NCI-H82 treated with DMSO at 0.1 percent for 48 hours (cell line): Measurements from ENCODE around the gene ACTR2.
"Not testable (repeated sequence)": the region's sequence is repeated elsewhere in the genome, so short reads cannot be mapped to it uniquely, and the experiment has no call there.

Experiments used
- DNase-seq: peaks from one replicate; lab custom pipeline; 2025; ENCODE audit not compliant: unreplicated experiment; lab: John Stamatoyannopoulos, UW

Gene ACTR2

GRCh38 chr2:65227456-65228262 lies at the start of gene ACTR2:
ACTR2 (plus strand) TSS chr2:65227831; CDS start chr2:65227910, 79 bp downstream.
- DNase-seq = peak; percentile 92

GRCh38 chr2:65182570-65182969 lies 45.1 kb upstream of the ACTR2 start:
- no peak for DNase-seq

DNA sequence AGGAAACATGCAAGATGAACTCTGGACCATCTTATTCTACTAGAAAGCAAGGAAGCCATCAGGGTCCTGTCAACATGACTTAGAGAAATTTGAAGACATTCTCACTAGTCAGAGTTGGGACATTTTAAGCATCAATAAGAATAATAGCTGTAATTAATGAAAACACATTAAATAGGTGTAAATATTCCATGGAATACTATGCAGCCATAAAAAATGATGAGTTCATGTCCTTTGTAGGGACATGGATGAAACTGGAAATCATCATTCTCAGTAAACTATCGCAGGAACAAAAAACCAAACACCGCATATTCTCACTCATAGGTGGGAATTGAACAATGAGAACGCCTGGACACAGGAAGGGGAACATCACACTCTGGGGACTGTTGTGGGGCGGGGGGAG lies 44.2 kb upstream of the ACTR2 start:
- not testable (repeated sequence) for DNase-seq

- no peak for DNase-seq
These were observed 42.6 kb upstream of the ACTR2 start for GRCh38 chr2:65185012-65185411.

DNA sequence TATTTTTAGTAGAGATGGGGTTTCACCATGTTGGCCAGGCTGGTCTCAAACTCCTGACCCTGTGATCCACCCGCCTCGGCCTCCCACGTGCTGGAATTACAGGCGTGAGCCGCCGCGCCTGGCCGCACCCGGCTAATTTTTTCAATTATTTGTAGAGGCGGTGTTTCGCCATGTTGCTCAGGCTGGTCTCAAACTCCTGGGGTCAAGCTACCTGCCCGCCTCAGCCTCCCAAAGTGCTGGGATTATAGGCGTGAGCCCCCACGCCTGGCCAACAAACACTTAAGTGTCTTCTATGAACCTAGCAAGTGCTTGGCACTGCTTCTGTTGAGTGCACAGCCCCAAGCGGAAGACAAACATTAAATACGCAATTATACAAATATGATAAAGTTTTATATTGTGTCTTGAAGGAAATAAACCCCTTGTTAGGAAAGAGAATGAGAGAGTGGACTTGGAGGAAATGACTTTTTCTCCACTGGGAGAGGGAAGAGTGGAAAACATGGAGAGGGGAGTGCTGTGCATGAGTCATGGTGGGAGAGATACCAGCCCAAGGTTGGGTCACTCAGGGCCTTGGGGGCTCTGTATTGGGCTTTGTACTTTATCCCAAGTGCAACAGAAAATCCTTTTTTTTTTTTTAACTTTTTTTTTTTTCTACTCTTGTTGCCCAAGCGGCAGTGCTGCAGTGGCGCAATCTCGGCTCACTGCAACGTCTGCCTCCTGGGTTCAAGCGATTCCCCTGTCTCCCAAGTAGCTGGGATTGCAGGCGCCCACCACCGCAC lies 41.4 kb upstream of the ACTR2 start:
- no peak for DNase-seq

GRCh38 chr2:65186872-65187851 lies 40.5 kb upstream of the ACTR2 start:
- DNase-seq = peak; percentile 12

DNA sequence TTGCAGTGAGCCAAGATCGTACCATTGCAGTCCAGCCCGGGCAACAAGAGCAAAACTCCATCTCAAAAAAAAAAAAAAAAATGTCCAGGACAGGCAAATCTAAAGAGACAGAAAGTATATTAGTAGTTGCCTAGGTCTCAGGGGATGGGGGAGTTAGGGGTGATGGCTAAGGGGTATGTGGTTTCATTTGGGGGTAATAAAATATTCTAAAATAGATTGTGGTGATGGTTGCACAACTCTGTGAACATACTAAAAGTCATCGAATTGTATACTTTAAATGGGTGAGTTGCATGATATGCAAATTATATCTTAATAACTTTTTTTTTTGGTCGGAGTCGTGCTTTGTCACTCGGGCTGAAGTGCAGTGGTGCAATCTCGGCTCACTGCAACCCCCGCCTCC lies 34.2 kb upstream of the ACTR2 start:
- no peak for DNase-seq

GRCh38 chr2:65198737-65199136 lies 28.9 kb upstream of the ACTR2 start:
- no peak for DNase-seq

GRCh38 chr2:65199166-65199565 lies 28.5 kb upstream of the ACTR2 start:
- no peak for DNase-seq

- DNase-seq = no peak
These were observed 27.7 kb upstream of the ACTR2 start for GRCh38 chr2:65199891-65200290.

GRCh38 chr2:65204461-65205210 lies 23.0 kb upstream of the ACTR2 start:
- no peak for DNase-seq

GRCh38 chr2:65212115-65212514 lies 15.5 kb upstream of the ACTR2 start:
- no peak for DNase-seq

GRCh38 chr2:65212619-65213018 lies 15.0 kb upstream of the ACTR2 start:
- DNase-seq = no peak

DNA sequence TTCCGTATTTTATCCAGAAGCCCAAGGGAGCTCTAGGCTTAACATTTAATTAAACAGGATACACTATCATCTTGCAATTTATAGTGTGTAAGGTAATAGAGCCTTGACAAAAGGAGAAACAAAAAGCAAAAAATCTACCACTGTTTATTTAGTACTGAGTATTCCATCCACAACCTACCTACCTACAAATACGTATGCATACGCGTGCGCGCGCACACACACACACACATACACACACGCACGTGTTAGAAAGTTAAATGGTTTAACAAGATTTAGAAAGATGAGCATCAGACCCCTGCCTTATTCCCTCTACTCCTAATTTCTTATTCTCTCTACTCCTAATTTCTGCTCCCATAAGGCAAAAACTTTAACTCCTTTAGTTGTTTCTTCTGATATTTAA lies 14.6 kb upstream of the ACTR2 start:
- DNase-seq = no peak

DNA sequence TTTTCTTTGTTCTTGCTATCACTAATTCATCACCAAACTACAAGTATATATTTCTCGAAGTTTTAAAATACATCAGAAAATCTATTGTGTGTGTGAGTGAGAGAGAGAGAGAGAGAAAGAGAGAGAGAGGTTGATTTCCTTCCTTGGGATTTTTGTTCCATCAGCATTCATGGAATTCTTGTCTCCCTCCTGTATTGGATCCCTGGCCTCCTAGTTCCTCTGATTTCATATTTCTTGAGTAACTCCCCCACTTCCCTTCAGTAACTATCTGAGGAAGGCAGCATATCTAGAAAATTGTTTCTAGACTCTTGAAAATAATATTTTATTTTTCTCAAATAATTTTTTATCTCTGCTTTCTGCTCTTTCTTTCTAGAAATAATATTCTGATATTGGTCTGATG lies 13.3 kb upstream of the ACTR2 start:
- DNase-seq = no peak

- no peak for DNase-seq
These were observed 12.8 kb upstream of the ACTR2 start for GRCh38 chr2:65214843-65215242.

DNA sequence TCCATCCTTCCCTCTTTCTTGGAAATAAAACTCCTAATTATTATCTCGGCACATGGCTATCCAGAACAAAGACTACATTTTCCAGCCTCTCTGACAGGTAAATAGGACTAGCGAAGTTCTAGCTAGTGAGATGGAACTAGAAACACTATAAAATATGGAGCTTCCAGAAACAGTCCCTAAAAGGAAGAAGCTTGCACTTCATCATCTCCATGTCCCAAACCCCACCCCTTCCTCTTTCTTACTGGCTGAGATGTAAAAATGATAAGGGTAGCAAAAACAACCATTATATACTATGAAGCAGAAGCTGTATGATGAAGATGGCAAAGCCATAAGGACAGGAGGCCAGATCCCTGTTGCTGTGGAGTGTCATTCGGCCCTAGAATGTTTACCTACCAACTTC lies 11.7 kb upstream of the ACTR2 start:
- no peak for DNase-seq

GRCh38 chr2:65220432-65221131 lies 7.0 kb upstream of the ACTR2 start:
- DNase-seq = no peak

DNA sequence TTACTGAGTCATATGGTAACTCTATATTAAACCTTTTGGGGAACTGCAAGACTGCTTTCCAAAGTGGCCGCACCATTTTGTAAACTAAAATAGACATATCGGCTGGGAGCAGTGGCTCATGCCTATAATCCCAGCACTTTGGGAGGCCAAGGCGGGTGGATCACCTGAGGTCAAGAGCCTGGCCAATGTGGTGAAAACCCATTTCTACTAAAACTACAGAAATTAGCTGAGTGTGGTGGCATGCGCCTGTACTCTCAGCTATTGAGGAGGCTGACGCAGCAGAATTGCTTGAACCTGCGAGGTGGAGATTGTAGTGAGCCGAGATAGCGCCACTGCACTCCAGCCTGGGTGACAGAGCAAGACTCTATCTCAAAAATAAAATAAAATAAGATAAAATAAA lies 6.4 kb upstream of the ACTR2 start:
- DNase-seq = not testable (repeated sequence)

DNA sequence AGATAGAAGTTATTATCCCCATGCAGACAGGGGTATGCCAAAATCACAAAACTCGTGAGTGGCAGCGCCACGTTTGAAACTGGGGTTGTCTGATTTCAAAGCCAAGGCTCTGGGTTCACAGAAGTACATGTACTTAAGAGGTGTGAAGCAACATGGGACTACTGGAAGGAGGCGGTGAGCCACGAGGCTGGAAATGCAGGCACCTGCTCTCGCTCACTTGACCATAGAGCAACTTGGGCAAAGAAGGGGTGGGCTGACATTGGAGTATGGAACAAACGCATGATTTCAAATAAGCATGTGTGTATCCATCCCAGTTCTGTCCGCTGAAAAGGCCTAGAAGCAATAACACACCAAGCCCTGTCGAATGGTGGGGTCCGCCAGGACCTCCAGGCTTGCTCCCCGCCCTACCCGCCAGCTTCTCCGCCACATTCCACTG lies 593 bp upstream of the ACTR2 start:
- DNase-seq = no peak
